ENCODE results near the gene RNF183. TPM values are rescaled to one million over a fixed set of nuclear protein-coding genes. Genes with fewer than 3 reads are reported as not detected.
A peak's percentile ranks its signal among the peaks of the same experiment; 100 is the strongest.

Gene RNF183
- total RNA-seq, 3 donors from 2014 or later, result 0.35 to 1.4 (median 1.1) TPM

GRCh38 chr9:113269355-113269754, 33.8 kb downstream of the RNF183 start:
- ATAC-seq, result peak; percentile 68
- TF ChIP-seq CTCF (IDR thresholded peaks at IDR 0.05), result no peak
- intact Hi-C loops (cut with DNase I, micrococcal nuclease), result no loop called here
- Histone ChIP-seq H3K4me3 (no peak overlapping the region), H3K9me3 (no peaks in the 10 kb centered on the region), H3K4me1 (ENCODE audit: low read depth) (peaks cover 25% of the 10 kb centered on the region), H3K36me3 (ENCODE audit: low read depth) (peaks cover 3% of the 10 kb centered on the region)
- no peak for DNase-seq

GRCh38 chr9:113267911-113268566, 35.1 kb downstream of the RNF183 start:
- DNase-seq (no peak), ATAC-seq (peak; percentile 72)
- Histone ChIP-seq H3K4me3 (no peak overlapping the region), H3K4me1 (ENCODE audit: low read depth) (peaks cover 21% of the 10 kb centered on the region), H3K9me3 (no peaks in the 10 kb centered on the region), H3K36me3 (ENCODE audit: low read depth) (peaks cover 3% of the 10 kb centered on the region)
- TF ChIP-seq CTCF (IDR thresholded peaks at IDR 0.05), result no peak
- intact Hi-C loops (cut with DNase I, micrococcal nuclease), result no loop called here

- Histone ChIP-seq H3K9me3 (no peaks in the 10 kb centered on the region), H3K36me3 (ENCODE audit: low read depth) (peaks cover 3% of the 10 kb centered on the region), H3K4me1 (ENCODE audit: low read depth) (peaks cover 21% of the 10 kb centered on the region), H3K4me3 (no peak overlapping the region)
- intact Hi-C loops (cut with DNase I, micrococcal nuclease), result no loop called here
- no peak for TF ChIP-seq CTCF (IDR thresholded peaks at IDR 0.05)
- no peak for DNase-seq
- peak; percentile 53 for ATAC-seq
These were observed 37.0 kb downstream of the RNF183 start for GRCh38 chr9:113266174-113266573.

- intact Hi-C loops (cut with DNase I, micrococcal nuclease), result no loop called here
- no peaks in the 10 kb centered on the region for H3K9me3 ChIP-seq
- H3K4me1 ChIP-seq (ENCODE audit: low read depth), result no peaks in the 10 kb centered on the region
- no peak overlapping the region for H3K4me3 ChIP-seq
- no peaks in the 10 kb centered on the region for H3K36me3 ChIP-seq (ENCODE audit: low read depth)
- DNase-seq (no peak), ATAC-seq (peak; percentile 74)
- TF ChIP-seq CTCF (IDR thresholded peaks at IDR 0.05), result no peak
These were observed 41.1 kb downstream of the RNF183 start for GRCh38 chr9:113261917-113262671.

GRCh38 chr9:113258282-113258681, 44.9 kb downstream of the RNF183 start:
- H3K36me3 ChIP-seq (ENCODE audit: low read depth), result no peaks in the 10 kb centered on the region
- intact Hi-C loops (cut with DNase I, micrococcal nuclease), result no loop called here
- TF ChIP-seq CTCF (IDR thresholded peaks at IDR 0.05), result no peak
- H3K4me3 ChIP-seq, result no peak overlapping the region
- no peaks in the 10 kb centered on the region for H3K4me1 ChIP-seq (ENCODE audit: low read depth)
- DNase-seq (no peak), ATAC-seq (no peak)
- no peaks in the 10 kb centered on the region for H3K9me3 ChIP-seq

Measured in mucosa of descending colon (tissue), 3 donors.